ENCODE results near the gene PRMT7.

Gene PRMT7

GRCh38 chr16:68350813-68351350, 40.1 kb downstream of the PRMT7 start:
- no peak for DNase-seq

GRCh38 chr16:68351463-68351862, 40.6 kb downstream of the PRMT7 start:
- no peak for DNase-seq

- no peak for DNase-seq
Measured at GRCh38 chr16:68351991-68352431, 41.2 kb downstream of the PRMT7 start.

- no peak for DNase-seq
Measured at GRCh38 chr16:68353366-68353765, 42.5 kb downstream of the PRMT7 start.

- DNase-seq: no peak
Measured at GRCh38 chr16:68354816-68355215, 44.0 kb downstream of the PRMT7 start.

GRCh38 chr16:68355447-68356248, 44.8 kb downstream of the PRMT7 start:
- DNase-seq: no peak

GRCh38 chr16:68356249-68356918, 45.6 kb downstream of the PRMT7 start:
- DNase-seq: no peak

GRCh38 chr16:68356919-68357286, 46.1 kb downstream of the PRMT7 start:
- no peak for DNase-seq

- DNase-seq: no peak
Measured at GRCh38 chr16:68357521-68357922, 46.7 kb downstream of the PRMT7 start.

- DNase-seq: no peak
Measured at GRCh38 chr16:68357923-68358322, 47.1 kb downstream of the PRMT7 start.

GRCh38 chr16:68358951-68359350, 48.1 kb downstream of the PRMT7 start:
- DNase-seq: no peak

GRCh38 chr16:68359398-68360191, 48.8 kb downstream of the PRMT7 start:
- DNase-seq: no peak

- no peak for DNase-seq
Measured at GRCh38 chr16:68360547-68360946, 49.7 kb downstream of the PRMT7 start.

GRCh38 chr16:68360956-68361355, 50.1 kb downstream of the PRMT7 start:
- DNase-seq: no peak

GRCh38 chr16:68361485-68361884, 50.7 kb downstream of the PRMT7 start:
- DNase-seq: no peak

- DNase-seq: no peak
Measured at GRCh38 chr16:68362262-68362913, 51.6 kb downstream of the PRMT7 start.

- no peak for DNase-seq
Measured at GRCh38 chr16:68362947-68363657, 52.3 kb downstream of the PRMT7 start.

GRCh38 chr16:68363658-68364521, 53.1 kb downstream of the PRMT7 start:
- DNase-seq: no peak

- no peak for DNase-seq
Measured at GRCh38 chr16:68364561-68364998, 53.8 kb downstream of the PRMT7 start.

GRCh38 chr16:68365167-68365817, 54.5 kb downstream of the PRMT7 start:
- DNase-seq: no peak
